HG03571 (cell line): ENCODE measurements around the gene MRTFB.
"Not testable (repeated sequence)": the region's sequence is repeated elsewhere in the genome, so short reads cannot be mapped to it uniquely, and the experiment has no call there.

Experiments used
- ATAC-seq: cut with Tn5 transposase; IDR thresholded peaks from one replicate; pipeline ENCODE4 v1.9.1; 2021; ENCODE audit not compliant: unreplicated experiment

MRTFB gene

GRCh38 chr16:14104066-14104465, 32.9 kb downstream of the MRTFB start:
- ATAC-seq: no peak

GRCh38 chr16:14105760-14106375, 34.7 kb downstream of the MRTFB start:
- ATAC-seq: no peak

- ATAC-seq: no peak
Measured at GRCh38 chr16:14106457-14106856, 35.3 kb downstream of the MRTFB start.

- ATAC-seq: no peak
Measured at GRCh38 chr16:14106961-14107360, 35.8 kb downstream of the MRTFB start.

GRCh38 chr16:14109077-14109775, 38.1 kb downstream of the MRTFB start:
- ATAC-seq: no peak

- no peak for ATAC-seq
Measured at GRCh38 chr16:14109782-14110727, 38.9 kb downstream of the MRTFB start.

GRCh38 chr16:14110728-14111251, 39.7 kb downstream of the MRTFB start:
- no peak for ATAC-seq

- ATAC-seq: no peak
Measured at GRCh38 chr16:14111713-14112538, 40.8 kb downstream of the MRTFB start.

- ATAC-seq: no peak
Measured at GRCh38 chr16:14112539-14112856, 41.4 kb downstream of the MRTFB start.

- no peak for ATAC-seq
Measured at GRCh38 chr16:14113344-14113743, 42.2 kb downstream of the MRTFB start.

GRCh38 chr16:14117051-14117450, 45.9 kb downstream of the MRTFB start:
- ATAC-seq: no peak

GRCh38 chr16:14119799-14120198, 48.7 kb downstream of the MRTFB start:
- ATAC-seq: no peak

- no peak for ATAC-seq
Measured at GRCh38 chr16:14120335-14120734, 49.2 kb downstream of the MRTFB start.

GRCh38 chr16:14121142-14121541, 50.0 kb downstream of the MRTFB start:
- ATAC-seq: no peak

GRCh38 chr16:14121872-14122271, 50.8 kb downstream of the MRTFB start:
- no peak for ATAC-seq

- not testable (repeated sequence) for ATAC-seq
Measured at GRCh38 chr16:14122430-14122829, 51.3 kb downstream of the MRTFB start.

- no peak for ATAC-seq
Measured at GRCh38 chr16:14125000-14125681, 54.0 kb downstream of the MRTFB start.

- ATAC-seq: no peak
Measured at GRCh38 chr16:14125708-14126107, 54.6 kb downstream of the MRTFB start.

- ATAC-seq: no peak
Measured at GRCh38 chr16:14128097-14128496, 57.0 kb downstream of the MRTFB start.

- no peak for ATAC-seq
Measured at GRCh38 chr16:14129502-14129901, 58.4 kb downstream of the MRTFB start.
